ENCODE data around the gene CPOX. TPM values are rescaled to one million over a fixed set of nuclear protein-coding genes. Genes with fewer than 3 reads are reported as not detected.
A peak's percentile ranks its signal among the peaks of the same experiment; 100 is the strongest.

CPOX gene
- total and polyA plus RNA-seq, 8 donors = 4.1 to 43.7 (median 14.9) TPM

- WGBS, 5 donors = 34 to 42% (median 40%) methylated on average over 2 of the region's 2 CpGs
- Histone ChIP-seq H3K9me3 (no peaks in the 10 kb centered on the region), H3K36me3 (peaks cover 6 to 23% (median 18%) of the 10 kb centered on the region in 4 donors), H3K4me3 (no peak overlapping the region), H3K27me3 (no peaks in the 10 kb centered on the region), H3K4me1 (no peaks in the 10 kb centered on the region), H3K27ac (no peak overlapping the region)
- DNase-seq = no peak
- intact Hi-C loops (cut with DNase I; ENCODE audit: low total_unique reads) = no loop called here
- TF ChIP-seq CTCF (IDR thresholded peaks at IDR 0.05) (peak in 3 of 7 experiments; percentile 11 to 26 (median 12)), POLR2AphosphoS5 (IDR thresholded peaks at IDR 0.05) (no peak)
Measured at GRCh38 chr3:98573181-98573728, 20.2 kb downstream of the CPOX start.

- no peaks in the 10 kb centered on the region for H3K36me3 ChIP-seq
- no peak for TF ChIP-seq POLR2A (IDR thresholded peaks at IDR 0.05)
- no peak for TF ChIP-seq EP300 (IDR thresholded peaks at IDR 0.05)
- no peak for TF ChIP-seq CTCF (IDR thresholded peaks at IDR 0.05)
- no peak for TF ChIP-seq POLR2AphosphoS5 (IDR thresholded peaks at IDR 0.05)
- no peak overlapping the region for H3K4me3 ChIP-seq
- no peaks in the 10 kb centered on the region for H3K9me3 ChIP-seq
- no peaks in the 10 kb centered on the region for H3K4me1 ChIP-seq
- 61 to 82% (median 70%) methylated on average over 3 of the region's 3 CpGs for whole genome bisulfite sequencing, 5 donors
- no peak for DNase-seq
- no peak overlapping the region for H3K27ac ChIP-seq
- intact Hi-C loops (cut with DNase I; ENCODE audit: low total_unique reads) = no loop called here
- no peaks in the 10 kb centered on the region for H3K27me3 ChIP-seq
Measured at GRCh38 chr3:98568402-98568801, 25.0 kb downstream of the CPOX start.

- H3K4me1 ChIP-seq = no peaks in the 10 kb centered on the region
- H3K4me3 ChIP-seq = no peak overlapping the region
- DNase-seq = no peak
- 48 to 61% (median 53%) methylated on average over 2 of the region's 2 CpGs for WGBS, 5 donors
- no peaks in the 10 kb centered on the region for H3K27me3 ChIP-seq
- H3K9me3 ChIP-seq = no peaks in the 10 kb centered on the region
- H3K36me3 ChIP-seq = no peaks in the 10 kb centered on the region
- intact Hi-C loops (cut with DNase I; ENCODE audit: low total_unique reads) = no loop called here
- H3K27ac ChIP-seq = no peak overlapping the region
- TF ChIP-seq POLR2AphosphoS5 (IDR thresholded peaks at IDR 0.05) = no peak
- TF ChIP-seq CTCF (IDR thresholded peaks at IDR 0.05) = no peak
- no peak for TF ChIP-seq POLR2A (IDR thresholded peaks at IDR 0.05)
- TF ChIP-seq EP300 (IDR thresholded peaks at IDR 0.05) = no peak
Measured at GRCh38 chr3:98567666-98568270, 25.6 kb downstream of the CPOX start.

GRCh38 chr3:98565843-98566242 lies 27.6 kb downstream of the CPOX start:
- no peaks in the 10 kb centered on the region for H3K4me1 ChIP-seq
- WGBS, 5 donors = 79 to 90% (median 85%) methylated on average over 6 of the region's 6 CpGs
- H3K36me3 ChIP-seq = no peaks in the 10 kb centered on the region
- H3K4me3 ChIP-seq = no peak overlapping the region
- H3K9me3 ChIP-seq = no peaks in the 10 kb centered on the region
- no peak overlapping the region for H3K27ac ChIP-seq
- intact Hi-C loops (cut with DNase I; ENCODE audit: low total_unique reads) = no loop called here
- H3K27me3 ChIP-seq = no peaks in the 10 kb centered on the region
- DNase-seq = no peak
- TF ChIP-seq CTCF (IDR thresholded peaks at IDR 0.05) = no peak
- TF ChIP-seq POLR2AphosphoS5 (IDR thresholded peaks at IDR 0.05) = no peak
- no peak for TF ChIP-seq EP300 (IDR thresholded peaks at IDR 0.05)
- no peak for TF ChIP-seq POLR2A (IDR thresholded peaks at IDR 0.05)
